Retina (tissue), 1 donor: ENCODE results near the gene STRIP2.
A peak's percentile ranks its signal among the peaks of the same experiment; 100 is the strongest.
"Not testable (repeated sequence)": the region's sequence is repeated elsewhere in the genome, so short reads cannot be mapped to it uniquely, and the experiment has no call there.

ENCODE experiments used
- DNase-seq: peaks from one replicate; pipeline ENCODE4 v3.0.0-alpha.2; 2016

STRIP2 gene, protein sequence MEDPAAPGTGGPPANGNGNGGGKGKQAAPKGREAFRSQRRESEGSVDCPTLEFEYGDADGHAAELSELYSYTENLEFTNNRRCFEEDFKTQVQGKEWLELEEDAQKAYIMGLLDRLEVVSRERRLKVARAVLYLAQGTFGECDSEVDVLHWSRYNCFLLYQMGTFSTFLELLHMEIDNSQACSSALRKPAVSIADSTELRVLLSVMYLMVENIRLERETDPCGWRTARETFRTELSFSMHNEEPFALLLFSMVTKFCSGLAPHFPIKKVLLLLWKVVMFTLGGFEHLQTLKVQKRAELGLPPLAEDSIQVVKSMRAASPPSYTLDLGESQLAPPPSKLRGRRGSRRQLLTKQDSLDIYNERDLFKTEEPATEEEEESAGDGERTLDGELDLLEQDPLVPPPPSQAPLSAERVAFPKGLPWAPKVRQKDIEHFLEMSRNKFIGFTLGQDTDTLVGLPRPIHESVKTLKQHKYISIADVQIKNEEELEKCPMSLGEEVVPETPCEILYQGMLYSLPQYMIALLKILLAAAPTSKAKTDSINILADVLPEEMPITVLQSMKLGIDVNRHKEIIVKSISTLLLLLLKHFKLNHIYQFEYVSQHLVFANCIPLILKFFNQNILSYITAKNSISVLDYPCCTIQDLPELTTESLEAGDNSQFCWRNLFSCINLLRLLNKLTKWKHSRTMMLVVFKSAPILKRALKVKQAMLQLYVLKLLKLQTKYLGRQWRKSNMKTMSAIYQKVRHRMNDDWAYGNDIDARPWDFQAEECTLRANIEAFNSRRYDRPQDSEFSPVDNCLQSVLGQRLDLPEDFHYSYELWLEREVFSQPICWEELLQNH

DNA sequence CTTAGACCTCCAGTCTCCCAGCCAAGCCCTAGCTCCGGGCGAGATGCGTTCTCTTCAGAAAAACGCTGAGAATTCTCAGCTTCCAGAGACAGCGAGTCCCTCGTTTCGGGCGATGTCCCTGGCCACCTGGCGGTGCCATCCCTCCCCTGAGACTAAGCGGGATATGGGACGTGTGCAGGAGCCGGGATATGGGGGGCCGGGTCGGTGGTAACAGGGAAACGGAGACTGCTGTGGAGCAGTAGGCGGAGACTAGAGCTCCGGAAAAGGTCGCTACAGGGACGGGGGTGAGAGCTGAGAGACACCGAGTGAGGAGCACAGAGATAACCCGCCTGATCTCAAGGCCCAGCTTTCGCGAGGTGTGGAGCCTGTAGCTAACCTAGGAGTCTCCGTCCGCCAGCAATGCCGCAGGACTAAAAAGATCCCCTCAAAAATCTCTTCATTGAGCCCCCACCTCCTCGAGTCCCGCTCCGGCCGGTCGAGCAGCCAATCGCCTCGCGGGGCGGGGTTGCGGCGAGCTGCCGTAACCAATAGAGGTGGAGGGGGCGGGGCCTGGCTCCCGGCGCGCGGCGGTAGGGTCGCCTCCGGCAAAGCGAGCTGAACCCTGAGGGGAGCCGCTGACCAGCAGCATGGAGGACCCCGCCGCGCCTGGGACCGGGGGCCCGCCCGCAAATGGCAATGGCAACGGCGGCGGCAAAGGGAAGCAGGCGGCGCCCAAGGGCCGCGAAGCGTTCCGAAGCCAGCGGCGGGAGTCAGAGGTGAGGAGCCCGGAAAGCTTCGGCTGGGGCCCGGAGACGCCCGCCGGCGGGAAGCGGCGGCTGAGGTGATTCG is at the start of gene STRIP2:
TSS of gene STRIP2 (plus strand) at position 586 of the 828 bp plus-strand sequence. CDS start at position 627, 41 bp downstream.
- DNase-seq, result peak; percentile 98

DNA sequence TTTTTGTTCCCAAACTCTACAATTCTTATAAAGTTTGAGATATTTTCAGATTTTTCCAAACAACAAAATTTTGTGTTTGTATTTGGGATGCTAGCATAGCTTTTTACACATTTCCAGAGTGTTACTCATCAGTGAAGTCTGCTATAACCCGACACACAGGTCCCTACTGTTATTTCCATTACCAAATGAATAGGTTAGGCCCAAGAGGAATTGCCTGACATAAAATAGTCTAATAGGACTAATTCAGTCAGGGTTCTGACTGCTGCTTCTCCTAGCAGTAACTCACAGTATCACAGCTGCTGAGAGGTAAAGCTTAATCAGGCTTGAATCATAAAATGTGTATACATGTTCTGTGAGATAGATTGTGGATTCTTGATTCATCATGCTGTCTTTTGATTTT is 49.1 kb upstream of the STRIP2 start:
- no peak for DNase-seq

DNA sequence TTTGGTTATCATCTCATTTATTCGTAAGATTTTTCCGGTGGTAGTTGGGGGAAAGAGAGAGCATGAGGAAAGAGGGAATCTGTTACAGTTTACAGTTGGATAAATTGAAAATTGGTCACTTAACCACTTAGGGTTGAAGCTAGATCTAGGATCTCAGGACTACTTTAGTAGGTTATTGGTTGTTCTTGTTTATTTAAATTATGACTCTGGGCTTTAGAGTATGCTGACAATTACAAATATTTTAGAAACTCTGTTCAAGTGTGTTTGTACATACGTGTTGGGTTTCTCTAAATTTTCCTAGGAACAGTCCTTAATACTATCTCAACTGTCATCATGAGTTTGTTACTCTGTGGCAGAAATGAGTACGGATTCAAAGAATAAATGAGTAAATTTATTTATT is 48.6 kb upstream of the STRIP2 start:
- no peak for DNase-seq

DNA sequence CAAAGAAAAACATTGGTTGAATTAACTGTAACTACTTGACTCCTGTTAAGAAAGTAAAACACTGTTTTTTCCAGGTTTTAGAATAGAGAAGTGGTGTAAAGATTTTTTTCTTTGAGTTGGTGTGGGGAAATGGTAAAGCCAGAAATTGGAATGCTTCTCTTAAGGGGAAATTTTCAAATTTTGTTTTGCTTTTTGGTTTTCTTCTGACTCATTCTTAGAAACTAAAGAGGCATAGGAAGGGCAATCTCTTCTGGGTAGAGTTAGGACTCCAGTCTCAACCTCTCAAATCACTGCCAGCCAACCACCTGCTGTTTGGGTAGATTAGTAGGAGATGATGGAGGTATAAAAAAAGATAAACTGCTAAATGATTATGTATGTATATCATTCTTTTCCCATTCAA is 47.7 kb upstream of the STRIP2 start:
- no peak for DNase-seq

DNA sequence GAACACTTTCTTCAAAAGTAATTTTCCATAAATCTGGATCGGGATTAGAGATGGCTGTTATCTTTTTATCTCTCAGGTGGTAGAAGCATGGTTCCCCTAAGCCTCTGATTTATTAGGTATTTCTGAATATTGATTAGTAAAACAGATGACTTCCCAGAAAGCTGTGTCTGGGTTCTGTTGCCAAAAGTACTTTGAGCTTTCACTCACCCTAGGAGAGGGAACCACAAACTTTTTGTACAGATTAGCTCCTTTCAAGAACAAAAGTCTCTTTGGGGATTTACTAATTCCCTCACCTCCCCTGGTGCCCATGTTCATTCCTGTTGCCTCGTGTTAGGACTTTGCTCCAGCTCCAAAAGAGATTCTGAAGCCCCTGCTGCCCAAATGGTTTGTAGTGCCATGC is 46.7 kb upstream of the STRIP2 start:
- no peak for DNase-seq

DNA sequence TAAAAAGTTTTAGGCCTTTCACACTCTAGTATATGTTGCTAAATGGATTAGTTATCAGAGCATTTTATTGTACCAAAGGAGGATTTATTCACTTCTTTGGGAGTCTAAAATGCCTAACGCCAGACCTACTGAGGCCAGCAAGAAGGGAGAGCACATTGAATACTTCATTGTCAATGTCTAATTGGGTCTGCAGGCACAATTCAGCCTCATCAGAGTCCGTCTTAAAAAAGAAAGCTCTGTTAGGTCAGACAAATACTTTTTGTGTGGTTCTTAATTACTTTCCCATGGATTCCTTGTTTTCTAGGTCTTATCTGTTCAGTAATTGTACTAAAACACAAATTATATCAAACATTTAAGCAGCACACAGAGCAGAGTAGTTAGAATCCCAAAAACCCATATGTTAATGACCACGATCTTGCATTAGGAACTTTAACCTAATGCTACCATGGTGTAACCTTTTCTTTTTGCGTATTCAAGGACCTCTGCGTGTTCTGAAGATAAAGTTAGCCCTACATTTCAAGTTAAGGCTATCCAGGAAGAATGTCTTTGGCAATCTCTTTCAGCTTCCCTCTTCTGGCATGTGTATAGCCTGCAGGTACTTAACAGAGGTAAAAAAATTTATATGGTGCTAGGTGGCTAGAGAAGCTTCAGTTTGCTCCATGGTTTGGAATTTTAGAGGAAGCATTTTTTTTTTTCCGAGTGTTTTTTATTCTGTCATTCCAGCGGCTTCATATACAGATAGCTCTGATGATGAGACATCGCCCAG is 45.7 kb upstream of the STRIP2 start:
- DNase-seq, result peak; percentile 39

DNA sequence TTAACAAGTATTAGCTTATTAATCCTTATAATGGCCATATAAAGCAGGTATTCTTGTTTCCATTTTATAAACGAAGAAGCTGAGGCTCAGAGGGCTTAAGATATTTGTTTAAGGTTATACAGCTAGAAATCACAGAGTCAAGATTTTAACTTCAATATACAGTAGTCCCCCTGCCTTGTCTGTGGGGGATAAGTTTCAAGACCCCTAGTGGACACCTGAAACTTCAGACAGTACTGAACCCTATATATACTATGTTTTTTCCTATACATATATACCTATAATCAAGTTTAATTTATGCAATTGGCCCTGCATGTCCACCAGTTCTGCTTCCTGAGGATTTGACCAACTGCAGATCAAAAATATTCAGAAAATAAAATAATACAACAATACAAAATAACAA is 44.4 kb upstream of the STRIP2 start:
- no peak for DNase-seq

DNA sequence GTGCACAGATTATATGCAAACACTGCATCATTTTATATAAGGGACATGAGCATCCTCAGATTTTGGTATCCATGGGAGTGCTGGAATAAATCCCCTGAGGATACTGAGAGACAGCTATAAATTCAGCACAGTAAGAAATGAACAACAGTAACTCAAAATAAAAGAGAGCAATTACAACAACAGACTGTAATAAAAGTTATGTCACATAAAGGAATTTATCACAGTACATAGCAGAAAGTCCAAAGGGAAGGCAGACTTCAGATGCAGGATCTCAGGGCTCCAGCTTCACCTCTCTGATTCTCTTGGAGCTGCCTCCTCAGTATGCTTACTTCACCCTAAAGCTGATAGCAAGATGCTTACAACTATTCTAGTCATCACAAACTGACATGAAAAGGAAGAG is 43.9 kb upstream of the STRIP2 start:
- DNase-seq, result no peak

DNA sequence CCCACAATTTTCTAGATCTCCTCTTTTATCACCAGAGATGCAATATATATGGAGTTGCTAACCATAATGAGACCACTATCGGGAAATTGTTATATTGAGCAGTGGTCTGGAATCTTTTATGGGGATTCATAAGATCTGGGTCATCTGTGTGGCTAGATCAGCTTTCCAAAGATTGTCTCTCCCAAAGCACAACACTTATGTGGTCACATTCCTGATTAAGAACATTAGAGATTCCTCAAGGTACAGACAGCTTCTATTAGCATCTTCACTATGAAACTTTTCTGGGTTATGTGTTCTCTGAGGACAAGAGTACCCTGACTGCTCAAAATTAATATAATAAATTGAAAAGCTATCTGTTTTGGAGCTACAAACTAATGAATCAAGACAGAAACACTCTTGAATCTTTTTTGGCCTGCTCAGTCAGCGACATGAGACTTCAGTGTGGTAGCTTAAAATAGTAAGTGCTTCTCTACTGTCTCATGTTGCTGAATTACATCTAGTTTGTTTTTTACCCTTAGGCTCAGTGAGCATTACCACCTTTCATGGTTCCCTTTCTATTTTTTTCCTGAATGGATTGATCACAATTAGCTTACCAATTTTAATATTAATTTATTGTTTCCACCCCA is 42.6 kb upstream of the STRIP2 start:
- no peak for DNase-seq

DNA sequence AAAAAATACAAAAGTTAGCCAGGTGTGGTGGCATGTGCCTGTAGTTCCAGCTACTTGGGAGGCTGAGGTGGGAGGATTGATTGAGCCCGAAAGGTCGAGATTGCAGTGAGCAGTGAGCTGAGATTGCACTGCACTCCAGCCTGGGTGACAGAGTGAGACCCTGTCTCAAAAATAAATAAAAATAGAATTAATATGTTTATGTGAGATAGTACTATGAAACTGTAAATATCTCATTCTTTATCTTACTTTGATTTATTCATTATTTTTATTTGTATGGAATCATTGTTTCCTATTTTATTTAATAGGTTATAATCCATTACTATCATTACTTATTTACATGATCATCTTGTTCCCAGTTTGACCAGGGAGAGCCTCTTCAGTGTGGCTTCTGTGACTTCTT is 41.0 kb upstream of the STRIP2 start:
- DNase-seq, result no peak

DNA sequence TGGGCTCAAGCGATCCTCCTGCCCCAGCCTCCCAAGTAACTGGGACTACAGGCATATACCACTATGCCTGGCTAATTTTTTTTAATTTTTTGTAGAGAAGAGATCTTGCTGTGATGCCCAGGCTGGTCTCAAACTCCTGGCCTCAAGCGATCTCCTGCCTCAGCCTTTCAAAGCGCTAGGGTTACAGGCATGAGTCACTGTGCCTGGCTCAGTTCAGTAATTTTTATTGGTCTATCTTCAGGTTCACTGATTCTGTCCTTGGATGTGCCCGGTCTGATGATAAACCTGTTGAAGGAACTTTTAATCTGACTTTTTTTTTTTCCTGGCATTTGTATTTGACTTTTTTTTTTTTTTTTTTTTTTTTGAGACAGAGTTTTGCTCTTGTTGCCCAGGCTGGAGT is 40.1 kb upstream of the STRIP2 start:
- no peak for DNase-seq

DNA sequence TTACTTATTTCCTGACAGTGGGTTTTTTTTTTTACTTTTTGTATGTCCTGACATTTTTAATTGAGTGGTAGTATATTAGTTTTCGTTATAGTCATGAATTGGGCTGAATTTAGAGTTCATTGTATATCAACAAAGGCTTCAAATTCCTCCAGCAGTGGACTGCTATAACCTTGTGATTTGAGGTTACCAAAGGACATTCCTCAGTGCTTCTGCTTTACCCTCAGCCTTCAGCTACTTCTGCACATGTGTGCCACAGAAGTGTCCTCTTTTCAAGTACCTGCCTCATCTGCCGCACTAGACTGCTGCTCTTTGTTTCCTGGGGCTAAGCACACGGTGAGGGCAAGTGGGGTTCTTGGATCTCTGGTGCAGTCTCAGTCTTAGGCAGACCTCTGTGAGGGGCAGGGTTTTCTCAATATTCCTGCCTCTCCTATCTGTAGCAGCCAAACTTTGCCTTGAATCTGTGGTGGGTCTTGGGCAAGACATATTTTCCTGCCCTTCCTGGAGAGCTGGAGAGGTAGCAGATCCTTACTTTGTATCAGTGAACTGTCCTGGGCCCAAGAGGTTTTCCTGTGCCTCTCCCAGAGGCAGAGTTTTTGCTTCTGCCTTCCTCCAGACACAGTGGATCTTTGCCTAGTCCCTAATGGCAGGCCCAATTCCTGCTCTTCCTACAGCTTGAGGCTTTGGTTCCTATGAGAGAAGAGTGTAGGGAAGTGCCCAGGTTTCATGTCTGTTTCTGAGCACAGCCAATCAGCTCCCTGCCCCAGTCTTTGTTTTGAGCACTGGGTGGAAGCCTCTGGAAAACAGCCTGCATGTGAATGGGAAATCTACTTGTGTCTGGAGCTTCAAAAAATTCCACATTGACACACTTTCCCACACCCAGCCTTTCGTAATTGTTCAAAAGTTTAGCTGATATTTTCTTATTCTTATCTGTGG is 39.0 kb upstream of the STRIP2 start:
- DNase-seq, result no peak

DNA sequence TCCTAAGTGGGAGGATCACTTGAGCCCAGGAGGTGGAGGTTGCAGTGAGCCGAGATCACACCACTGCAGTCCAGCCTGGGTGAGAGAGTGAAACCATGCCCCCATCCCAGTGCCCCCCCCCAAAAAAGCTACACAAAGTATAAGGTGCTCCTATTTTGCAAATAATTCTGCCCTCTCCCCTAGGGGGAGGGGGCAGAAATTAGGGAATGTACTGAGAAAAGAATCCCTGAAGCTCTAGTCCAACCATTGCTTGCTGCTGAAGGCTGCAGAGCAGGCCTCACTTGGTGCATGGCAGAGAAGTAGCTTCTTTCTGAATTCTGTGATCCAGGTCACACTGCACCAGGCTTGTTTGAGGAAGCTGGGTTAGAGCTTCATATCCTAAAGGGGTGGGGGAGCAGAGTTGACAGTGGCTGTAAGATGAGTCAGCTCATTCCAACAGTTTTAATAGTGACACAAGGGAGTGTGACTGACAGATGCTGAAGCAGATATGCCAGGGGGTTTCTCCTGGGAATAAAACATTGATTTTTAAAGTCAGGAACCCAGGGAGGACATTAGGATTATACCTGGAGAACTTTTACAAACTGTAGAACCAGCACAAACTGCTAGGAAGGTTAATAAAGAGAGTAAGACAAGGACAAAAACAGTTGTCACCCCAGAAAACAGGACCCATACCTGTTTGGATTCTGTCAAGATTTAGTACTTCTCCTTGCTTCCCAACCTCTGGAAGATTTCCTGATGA is 32.8 kb upstream of the STRIP2 start:
- no peak for DNase-seq

DNA sequence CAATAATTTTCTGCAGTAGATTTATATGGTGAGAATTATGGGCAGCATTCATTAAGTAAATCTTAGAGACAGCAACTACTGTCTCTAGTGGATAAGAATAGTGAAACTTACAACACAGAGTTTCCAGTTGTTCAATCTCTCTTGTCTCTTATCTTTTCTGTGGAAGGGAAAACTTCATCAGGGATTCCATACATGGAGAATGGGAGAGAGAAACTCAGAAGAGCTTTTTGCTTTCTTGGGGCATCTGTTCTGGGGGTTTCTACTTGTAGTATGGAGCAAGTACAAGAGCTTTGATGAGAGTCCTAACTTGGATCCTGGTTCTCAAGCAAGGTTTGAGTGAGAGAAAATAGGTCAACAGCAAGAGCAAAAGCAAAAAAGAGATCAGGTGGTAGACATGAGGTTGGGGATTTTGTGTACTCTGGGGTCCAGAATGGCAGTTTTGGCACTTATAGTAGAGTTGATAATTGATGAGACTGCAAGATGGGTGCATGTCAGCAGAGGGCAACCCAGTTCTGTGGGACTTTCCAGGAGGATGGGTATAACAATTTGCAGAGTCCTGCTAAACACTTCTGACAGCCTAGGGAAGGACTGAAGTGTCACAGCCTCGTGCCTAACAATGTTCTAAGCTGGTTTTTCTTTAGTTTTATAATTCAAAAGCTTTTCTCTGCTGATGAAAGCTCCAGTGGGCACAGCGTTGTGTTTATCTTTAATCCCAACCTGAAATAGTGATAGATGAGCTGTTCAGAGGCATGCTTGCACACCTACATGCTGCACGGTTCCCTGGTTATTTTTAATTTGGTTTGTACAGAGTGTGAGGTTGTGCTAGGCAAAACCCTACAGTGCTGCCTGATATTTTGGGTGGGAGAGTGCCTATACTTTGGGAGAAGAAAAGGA is 32.0 kb upstream of the STRIP2 start:
- DNase-seq, result no peak

DNA sequence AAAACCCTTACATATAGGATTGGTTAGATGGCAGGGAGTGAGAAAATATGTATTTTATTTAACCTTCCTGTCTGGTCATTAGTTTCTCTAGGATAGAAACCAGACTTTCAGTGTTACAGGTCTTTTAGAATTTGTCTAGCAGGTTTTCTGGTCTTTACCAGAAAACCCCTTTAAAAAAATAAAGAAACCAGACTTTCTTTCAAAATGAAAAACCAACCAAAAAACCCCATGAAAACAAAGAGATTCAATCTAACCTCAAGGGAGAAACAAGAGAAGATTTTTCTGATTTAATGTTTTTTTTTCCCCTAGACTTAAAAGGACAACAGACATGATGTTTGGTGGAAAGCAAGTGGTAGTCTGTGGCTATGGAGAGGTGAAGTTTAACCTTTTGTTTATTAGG is 28.7 kb upstream of the STRIP2 start:
- no peak for DNase-seq

DNA sequence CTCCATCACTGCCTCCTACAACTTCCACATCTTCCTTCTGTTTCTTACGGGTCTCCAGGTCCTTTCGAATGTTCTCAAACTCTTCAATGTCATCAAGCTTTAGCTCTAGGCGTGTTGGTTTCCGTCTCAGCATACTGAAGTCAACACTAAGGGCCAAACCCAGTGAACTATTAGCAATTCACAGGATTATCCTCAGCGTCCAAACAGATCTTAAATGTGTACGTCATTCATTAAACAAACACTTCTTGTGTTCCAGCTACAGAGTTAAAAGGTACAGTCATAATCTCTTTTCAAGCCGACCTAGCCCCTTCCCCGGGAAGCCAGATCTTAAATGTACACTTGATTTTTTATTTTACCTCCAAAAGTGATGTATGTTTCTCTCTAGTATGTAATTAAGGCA is 24.0 kb upstream of the STRIP2 start:
- DNase-seq, result not testable (repeated sequence)

DNA sequence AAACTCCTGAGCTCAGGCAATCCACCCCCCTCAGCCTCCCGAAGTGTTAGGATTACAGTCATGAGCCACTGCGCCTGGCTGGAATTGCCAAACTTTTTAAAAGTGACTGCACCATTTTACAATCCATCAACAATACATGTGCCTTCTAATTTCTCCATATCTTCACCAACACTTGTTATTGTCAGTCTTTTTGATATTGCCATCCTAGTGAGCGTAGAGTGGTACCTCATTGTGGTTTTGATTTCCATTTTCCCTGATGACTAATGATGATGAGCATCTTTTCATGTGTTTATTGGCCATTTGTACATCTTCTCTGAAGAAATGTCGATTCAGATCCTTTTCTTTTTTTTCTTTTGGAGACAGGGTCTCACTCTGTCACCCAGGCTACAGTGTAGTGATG is 21.7 kb upstream of the STRIP2 start:
- DNase-seq, result no peak

DNA sequence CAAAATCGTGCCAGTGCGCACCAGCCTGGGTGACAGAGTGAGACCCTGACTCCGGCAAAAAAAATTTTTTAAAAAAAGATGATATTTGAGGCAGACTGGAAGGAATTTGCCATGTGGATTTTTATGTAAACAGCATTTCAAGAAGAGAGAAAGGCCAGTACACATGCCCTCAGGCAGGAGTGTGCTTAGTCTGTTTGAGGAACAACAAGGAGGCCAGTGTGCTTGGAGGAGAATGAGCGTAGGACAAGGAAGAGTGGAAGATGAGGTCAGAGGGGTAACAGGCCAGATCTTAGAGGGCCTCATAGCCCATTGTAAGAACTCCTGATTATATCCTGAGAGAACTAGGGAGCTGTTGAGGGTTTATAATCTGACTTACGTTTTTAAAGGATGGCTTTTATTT is 17.2 kb upstream of the STRIP2 start:
- no peak for DNase-seq

DNA sequence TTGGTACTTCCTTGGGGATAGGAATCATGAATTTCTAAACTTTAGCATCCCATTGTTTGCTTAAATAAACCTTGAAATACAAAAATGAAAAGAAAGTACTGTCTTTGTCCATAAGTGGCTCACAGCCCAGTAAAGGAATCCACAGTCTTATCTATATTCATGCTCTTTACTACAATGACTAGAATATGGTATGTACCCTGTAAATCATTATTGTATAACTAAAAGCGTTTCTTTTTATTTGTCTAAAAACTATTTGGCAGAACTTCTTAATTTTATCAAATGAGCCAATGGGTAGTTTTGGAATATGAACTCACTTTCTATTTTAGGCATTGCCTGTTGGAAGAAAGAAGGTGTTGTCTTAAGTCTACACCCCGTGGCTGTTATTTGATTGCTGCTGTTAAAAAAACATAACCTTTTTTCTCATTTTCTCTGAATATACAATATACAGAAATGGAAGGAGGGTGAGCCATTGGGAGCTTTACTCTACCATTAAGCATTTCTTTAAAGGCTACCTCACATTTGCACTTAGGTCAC is 12.4 kb upstream of the STRIP2 start:
- DNase-seq, result no peak
